IMR-90 (cell line): ENCODE measurements around the gene UNC5B. TPM values are rescaled to one million over a fixed set of nuclear protein-coding genes. Genes with fewer than 3 reads are reported as not detected.
A peak's percentile ranks its signal among the peaks of the same experiment; 100 is the strongest.

ENCODE experiments used
- ATAC-seq: fragments of 200-7000 bp; cut with Tn5 transposase; 2 replicates; pipeline ENCODE4 v1.9.1; 2020; ENCODE audit warnings: low read depth, mild to moderate bottlenecking, moderate library complexity
- BruUV-seq: library from RNA; stranded (reverse); fragments of 400-500 nt; replicated peaks from 2 replicates; lab custom pipeline; 2021; lab: Mats Ljungman, UMichigan
- CTCF ChIA-PET: fragments of 300-600 bp; formaldehyde crosslinking; extraction: SDS; loops from one replicate; lab custom pipeline; 2021; ENCODE audit warnings: antibody characterized with exemption; lab: Yijun Ruan, JAX
- POLR2A ChIA-PET: fragments of 300-600 bp; sonication (Branson Sonifier 250); formaldehyde crosslinking; loops from one replicate; lab custom pipeline; 2022; ENCODE audit warnings: antibody characterized with exemption; ENCODE audit not compliant: unreplicated experiment; lab: Charles Lee
- DNase-seq: peaks from one replicate; pipeline ENCODE4 v3.0.0; 2013
- H2AFZ ChIP-seq: replicated peaks from 2 replicates; pipeline ENCODE3; 2013; ENCODE audit warnings: low read length, mild to moderate bottlenecking; ENCODE audit not compliant: poor library complexity
- H2AK5ac ChIP-seq: 2 replicates; pipeline ENCODE4 v1.6.1; 2013; ENCODE audit warnings: low read depth, low read length, inconsistent platforms
- H2AK9ac ChIP-seq: replicated peaks from 2 replicates; pipeline ENCODE3; 2013; ENCODE audit warnings: mild to moderate bottlenecking, low read depth, low read length, moderate library complexity; ENCODE audit not compliant: poor library complexity
- H2BK120ac ChIP-seq: 2 replicates; pipeline ENCODE4 v1.6.1; 2013; ENCODE audit warnings: low read depth, low read length, inconsistent platforms
- H2BK15ac ChIP-seq: 3 replicates; pipeline ENCODE4 v1.6.1; 2013; ENCODE audit warnings: low read depth, low read length, inconsistent platforms
- H2BK20ac ChIP-seq: 2 replicates; pipeline ENCODE4 v1.6.1; 2013; ENCODE audit warnings: low read depth, mild to moderate bottlenecking, inconsistent platforms, low read length, moderate library complexity
- H2BK5ac ChIP-seq: 2 replicates; pipeline ENCODE4 v1.6.1; 2013; ENCODE audit warnings: mild to moderate bottlenecking, low read depth, low read length, inconsistent platforms; ENCODE audit not compliant: poor library complexity, severe bottlenecking
- H3K14ac ChIP-seq: replicated peaks from 2 replicates; pipeline ENCODE4 v1.6.1; 2013; ENCODE audit warnings: low read depth, low read length, inconsistent platforms
- H3K18ac ChIP-seq: 2 replicates; pipeline ENCODE4 v1.6.1; 2013; ENCODE audit warnings: low read depth, low read length, control low read depth
- H3K23ac ChIP-seq: 2 replicates; pipeline ENCODE4 v1.6.1; 2013; ENCODE audit warnings: low read depth, low read length, inconsistent platforms
- H3K27ac ChIP-seq: 2 replicates; pipeline ENCODE4 v1.5.1; 2013; ENCODE audit warnings: mild to moderate bottlenecking, control low read depth, low read length; ENCODE audit not compliant: insufficient read depth
- H3K27me3 ChIP-seq: 2 replicates; pipeline ENCODE4 v1.6.1; 2013; ENCODE audit warnings: low read length; ENCODE audit not compliant: control insufficient read depth, insufficient read depth
- H3K36me3 ChIP-seq: 2 replicates; pipeline ENCODE4 v1.6.1; 2013; ENCODE audit warnings: low read length, mixed read lengths; ENCODE audit not compliant: control insufficient read depth, insufficient read depth
- H3K4ac ChIP-seq: 2 replicates; pipeline ENCODE4 v1.6.1; 2013; ENCODE audit warnings: low read depth, low read length, inconsistent platforms
- H3K4me1 ChIP-seq: 2 replicates; pipeline ENCODE4 v1.6.1; 2013; ENCODE audit warnings: low read length, mixed read lengths; ENCODE audit not compliant: control insufficient read depth, insufficient read depth
- H3K4me2 ChIP-seq: 2 replicates; pipeline ENCODE4 v1.6.1; 2013; ENCODE audit warnings: low read depth, mild to moderate bottlenecking, control low read depth, low read length, moderate library complexity
- H3K4me3 ChIP-seq: 2 replicates; pipeline ENCODE4 v1.5.1; 2013; ENCODE audit warnings: low read depth, mild to moderate bottlenecking, control low read depth, low read length, moderate library complexity; ENCODE audit not compliant: insufficient read depth
- H3K56ac ChIP-seq: 2 replicates; pipeline ENCODE4 v1.6.1; 2013; ENCODE audit warnings: low read length, inconsistent platforms; ENCODE audit not compliant: insufficient read depth; ENCODE audit errors: extremely low read depth
- H3K79me1 ChIP-seq, 2 experiments: 2 replicates each; pipeline ENCODE4 v1.6.1; 2013; ENCODE audit warnings: low read length in 2 of 2, inconsistent platforms in 1 of 2, low read depth in 1 of 2
- H3K9ac ChIP-seq: 2 replicates; pipeline ENCODE4 v1.6.1; 2013; ENCODE audit warnings: low read depth, low read length, control low read depth
- H3K9me1 ChIP-seq: 2 replicates; pipeline ENCODE4 v1.6.1; 2013; ENCODE audit warnings: low read length, inconsistent platforms; ENCODE audit not compliant: insufficient read depth
- H3K9me3 ChIP-seq: 2 replicates; pipeline ENCODE4 v1.6.1; 2013; ENCODE audit warnings: low read length; ENCODE audit not compliant: control insufficient read depth, insufficient read depth
- H4K20me1 ChIP-seq: 2 replicates; pipeline ENCODE4 v1.6.1; 2013; ENCODE audit warnings: low read length, inconsistent platforms; ENCODE audit not compliant: insufficient read depth
- H4K5ac ChIP-seq: 2 replicates; pipeline ENCODE4 v1.6.1; 2013; ENCODE audit warnings: mild to moderate bottlenecking, low read depth, low read length, control low read depth
- H4K8ac ChIP-seq, 2 experiments: 2 replicates each; pipeline ENCODE4 v1.6.1; 2013; ENCODE audit warnings: low read depth in 2 of 2, low read length in 2 of 2, control low read depth in 1 of 2, inconsistent platforms in 1 of 2
- H4K91ac ChIP-seq: 2 replicates; pipeline ENCODE4 v1.6.1; 2013; ENCODE audit warnings: low read depth, low read length, inconsistent platforms; ENCODE audit not compliant: insufficient read depth
- CEBPB ChIP-seq: IDR thresholded peaks from 2 replicates; pipeline ENCODE4 v1.6.1; 2012; ENCODE audit warnings: low read depth, low read length, improper control_type of control experiment
- CTCF ChIP-seq: conservative IDR thresholded peaks from 2 replicates; pipeline ENCODE4 v1.5.1; 2012; ENCODE audit warnings: mild to moderate bottlenecking, low read depth, low read length, improper control_type of control experiment
- ELK1 ChIP-seq: fragments of 150-350 bp; IDR thresholded peaks from 2 replicates; pipeline ENCODE4 v1.6.1; 2016; ENCODE audit warnings: low read depth, mild to moderate bottlenecking, low read length, moderate library complexity, borderline replicate concordance
- NFE2L2 ChIP-seq: fragments of 150-350 bp; IDR thresholded peaks from 2 replicates; pipeline ENCODE4 v1.6.1; 2016; ENCODE audit warnings: low read depth, mild to moderate bottlenecking, low read length
- POLR2A ChIP-seq: IDR thresholded peaks from 2 replicates; pipeline ENCODE4 v1.6.1; 2012; ENCODE audit warnings: mild to moderate bottlenecking, low read depth, low read length
- RCOR1 ChIP-seq: IDR thresholded peaks from 2 replicates; pipeline ENCODE4 v1.6.1; 2012; ENCODE audit warnings: mild to moderate bottlenecking, low read length, improper control_type of control experiment; ENCODE audit not compliant: insufficient replicate concordance
- RFX5 ChIP-seq: IDR thresholded peaks from 2 replicates; pipeline ENCODE4 v1.8.0; 2012; ENCODE audit warnings: low read depth, mild to moderate bottlenecking, low read length, moderate library complexity
- SMC3 ChIP-seq: fragments of 150-350 bp; IDR thresholded peaks from 2 replicates; pipeline ENCODE4 v1.6.1; 2016; ENCODE audit warnings: low read depth, mild to moderate bottlenecking, antibody characterized with exemption, low read length, moderate library complexity
- USF2 ChIP-seq: fragments of 150-350 bp; IDR thresholded peaks from 2 replicates; pipeline ENCODE4 v1.6.1; 2017; ENCODE audit warnings: mild to moderate bottlenecking, antibody characterized with exemption, low read length, low read depth
- WGBS, 2 experiments: methylation state at CpG; one replicate each; pipeline versions ENCODE4 v1.1.5 to v1.1.7; 2013; ENCODE audit warnings: missing lambda C conversion rate in 2 of 2; ENCODE audit not compliant: insufficient read length in 1 of 2; ENCODE audit errors: extremely low coverage in 2 of 2; 5-methylcytosine and 5-hydroxymethylcytosine counted together
- dilution Hi-C: fragments of 300-500 bp; cut with HindIII; formaldehyde crosslinking; loops from one replicate; pipeline ENCODE4 v1.14.3; 2018; ENCODE audit warnings: low sequenced_read_pairs; ENCODE audit not compliant: unreplicated experiment
- in situ Hi-C: fragments of 300-500 bp; cut with MboI; formaldehyde crosslinking; loops from 3 replicates; pipeline ENCODE4 v1.14.3; 2019; ENCODE audit warnings: low sequenced_read_pairs, inconsistent platforms, mixed read lengths
- intact Hi-C: fragments of 100-400 bp; cut with micrococcal nuclease; formaldehyde crosslinking; loops from 2 replicates; pipeline ENCODE4 v1.10.0; 2022
- polyA plus RNA-seq, 3 experiments: library from polyadenylated mRNA; depleted of rRNA; stranded (reverse); fragments of >200 nt; gene quantifications; 2 replicates each; pipeline ENCODE4 v1.2.3, GENCODE V29; 2012; ENCODE audit warnings: low replicate concordance in 1 of 3
- total RNA-seq: library from RNA; depleted of rRNA; stranded (reverse); fragments of >200 nt; gene quantifications from 2 replicates; pipeline ENCODE4 v1.2.3, GENCODE V29; 2012

UNC5B gene
- total and polyA plus RNA-seq, 2 of the 4 experiments (the other 2 are of a cell fraction): 1.6 to 4.2 TPM

GRCh38 chr10:71217266-71218045 is 5.1 kb downstream of the UNC5B start (continued):
- TF ChIP-seq RCOR1 (no peak), RFX5 (no peak), NFE2L2 (no peak)

GRCh38 chr10:71218046-71218650 is 5.8 kb downstream of the UNC5B start:
- peak overlapping the region; percentile 47 for H3K4ac ChIP-seq
- no peak for TF ChIP-seq CTCF
- TF ChIP-seq ELK1: no peak
- TF ChIP-seq RCOR1: no peak
- no peak for TF ChIP-seq SMC3
- TF ChIP-seq RFX5: no peak
- TF ChIP-seq POLR2A: no peak
- no peak for TF ChIP-seq NFE2L2
- TF ChIP-seq USF2: peak; percentile 84
- peak; percentile 16; the same call in 1 of the 2 replicates for TF ChIP-seq CEBPB

More at GRCh38 chr10:71218046-71218650, 5.8 kb downstream of the UNC5B start:
- intact Hi-C loops (loop anchor here (10.0 kb wide), 1 partner anchor 403 kb away; the partner anchor contains the start of gene SGPL1), dilution Hi-C loops (no loop called here), in situ Hi-C loops (no loop called here)
- Histone ChIP-seq H3K4me3 (no peak overlapping the region; the same call in 1 of the 2 replicates), H4K5ac (peak overlapping the region; percentile 50; the same call in 1 of the 2 replicates), H3K18ac (peak overlapping the region; percentile 28; the same call in 1 of the 2 replicates), H3K4me1 (peaks cover 24% of the 10 kb centered on the region), H2BK5ac (peak overlapping the region; percentile 31), H4K8ac (peak overlapping the region in 1 of 2 experiments; percentile 66; a peak in 2 of 4 replicates), H3K79me1 (peaks cover 24 to 60% of the 10 kb centered on the region in 2 experiments; a peak in 3 of 4 replicates), H4K91ac (no peak overlapping the region), H2BK15ac (no peak overlapping the region), H2AK9ac (peak overlapping the region; percentile 51), H3K27me3 (no peaks in the 10 kb centered on the region), H3K56ac (no peak overlapping the region), H3K9ac (no peak overlapping the region), H3K9me1 (peaks cover 17% of the 10 kb centered on the region; the same call in 1 of the 2 replicates), H4K20me1 (peaks cover 48% of the 10 kb centered on the region; the same call in 1 of the 2 replicates), H3K14ac (no peak overlapping the region; the same call in 1 of the 2 replicates), H2BK20ac (peak overlapping the region; percentile 50; the same call in 1 of the 2 replicates), H2AK5ac (peak overlapping the region; percentile 86), H3K9me3 (no peaks in the 10 kb centered on the region), H2AFZ (peak overlapping the region; percentile 78), H3K23ac (no peak overlapping the region), H2BK120ac (peak overlapping the region; percentile 16), H3K36me3 (no peaks in the 10 kb centered on the region), H3K4me2 (peak overlapping the region; percentile 92; the same call in 1 of the 2 replicates), H3K27ac (no peak overlapping the region)
- WGBS, 2 experiments: 100% methylated on average over 3 of the region's 4 CpGs; no CpG with 5 or more reads in 1 of the 2 experiments
- ChIA-PET CTCF (no interaction called here), POLR2A (no interaction called here)
- no peak for ATAC-seq
- no TSS peak for BruUV-seq
- DNase-seq: peak; percentile 74
